SU-DHL-6 (cell line): ENCODE results near the gene MORN2.

Experiments used
- EZH2phosphoT487 ChIP-seq: fragments of 200-600 bp; sonication (generic), shearing (Covaris generic); conservative IDR thresholded peaks from 2 replicates; pipeline ENCODE4 v1.6.1; 2018; ENCODE audit warnings: mild to moderate bottlenecking, antibody characterized with exemption, low read length, moderate library complexity, mixed read lengths
- TF ChIP-seq, protein P1 (sequence below): fragments of 200-600 bp; sonication (generic); IDR thresholded peaks from one replicate; pipeline ENCODE4 v1.5.1; 2017; ENCODE audit warnings: antibody characterized with exemption, mild to moderate bottlenecking, low read length, moderate library complexity; ENCODE audit not compliant: insufficient read depth, poor library complexity, severe bottlenecking

DNA sequence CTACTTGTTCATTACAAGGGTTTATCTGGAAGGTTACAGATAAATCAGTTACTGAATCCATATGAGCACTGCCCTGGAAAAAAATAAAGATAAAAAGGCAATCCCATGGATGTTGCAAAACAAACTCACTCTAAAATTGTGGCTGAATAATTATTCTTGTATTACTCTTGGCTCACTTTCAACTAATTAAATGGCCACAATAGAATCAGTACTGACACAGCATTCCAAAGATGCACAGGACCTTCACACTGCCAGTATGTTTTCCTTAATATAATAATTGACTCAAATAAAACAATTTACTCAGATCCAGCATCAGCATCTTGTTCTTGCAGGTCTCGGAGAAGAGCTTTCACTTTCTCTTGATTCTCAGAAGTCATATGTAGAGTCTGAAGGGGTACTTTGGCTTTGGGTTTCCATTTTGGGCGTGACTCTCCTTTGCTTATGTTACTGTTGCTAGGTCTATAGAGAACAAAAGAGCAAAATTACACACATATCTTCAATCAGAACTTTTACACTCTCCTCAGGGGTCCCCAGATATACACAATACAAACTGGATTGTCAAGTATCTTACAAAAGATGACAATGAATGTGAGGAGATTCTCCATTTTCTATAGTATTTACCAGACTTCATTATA, 12.6 kb upstream of the MORN2 start:
- TF ChIP-seq, protein P1, sequence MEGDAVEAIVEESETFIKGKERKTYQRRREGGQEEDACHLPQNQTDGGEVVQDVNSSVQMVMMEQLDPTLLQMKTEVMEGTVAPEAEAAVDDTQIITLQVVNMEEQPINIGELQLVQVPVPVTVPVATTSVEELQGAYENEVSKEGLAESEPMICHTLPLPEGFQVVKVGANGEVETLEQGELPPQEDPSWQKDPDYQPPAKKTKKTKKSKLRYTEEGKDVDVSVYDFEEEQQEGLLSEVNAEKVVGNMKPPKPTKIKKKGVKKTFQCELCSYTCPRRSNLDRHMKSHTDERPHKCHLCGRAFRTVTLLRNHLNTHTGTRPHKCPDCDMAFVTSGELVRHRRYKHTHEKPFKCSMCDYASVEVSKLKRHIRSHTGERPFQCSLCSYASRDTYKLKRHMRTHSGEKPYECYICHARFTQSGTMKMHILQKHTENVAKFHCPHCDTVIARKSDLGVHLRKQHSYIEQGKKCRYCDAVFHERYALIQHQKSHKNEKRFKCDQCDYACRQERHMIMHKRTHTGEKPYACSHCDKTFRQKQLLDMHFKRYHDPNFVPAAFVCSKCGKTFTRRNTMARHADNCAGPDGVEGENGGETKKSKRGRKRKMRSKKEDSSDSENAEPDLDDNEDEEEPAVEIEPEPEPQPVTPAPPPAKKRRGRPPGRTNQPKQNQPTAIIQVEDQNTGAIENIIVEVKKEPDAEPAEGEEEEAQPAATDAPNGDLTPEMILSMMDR: no peak
- TF ChIP-seq EZH2phosphoT487: no peak
